ENCODE data around the gene PTGR3.

DNA sequence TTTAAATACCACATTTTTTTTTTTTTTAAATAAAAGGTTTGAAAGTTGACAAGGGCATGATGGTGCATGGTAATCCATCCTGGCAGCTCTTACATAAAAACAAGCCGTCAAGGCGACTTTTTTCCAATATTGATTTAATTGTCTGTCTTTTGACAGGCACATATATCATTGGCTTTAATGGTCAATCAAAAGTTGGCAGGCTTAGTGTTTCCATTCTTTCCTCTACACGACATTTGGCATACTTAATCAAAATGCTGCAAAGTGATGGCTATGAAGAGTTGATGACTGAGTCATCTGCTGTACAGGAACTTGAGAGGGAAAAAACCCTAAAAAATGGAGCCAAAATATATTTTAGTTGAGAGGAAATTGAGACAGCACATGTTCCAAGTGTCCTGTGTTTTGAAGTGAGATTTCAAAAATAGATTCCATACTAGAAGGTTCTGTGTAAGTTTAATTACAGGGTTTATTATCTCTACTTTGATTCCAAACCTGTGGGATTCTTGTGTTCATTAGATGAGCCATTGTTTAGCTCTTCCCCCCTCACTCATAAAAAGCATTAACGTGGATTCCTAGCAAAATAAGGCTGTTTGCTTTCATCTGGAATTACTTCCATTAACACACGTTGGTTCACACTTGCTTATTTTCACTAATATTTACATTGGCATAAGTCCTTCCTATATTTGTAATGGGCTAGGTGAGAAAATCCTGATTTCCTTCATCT, 4.8 kb upstream of the PTGR3 start:
- TF ChIP-seq, protein P1, sequence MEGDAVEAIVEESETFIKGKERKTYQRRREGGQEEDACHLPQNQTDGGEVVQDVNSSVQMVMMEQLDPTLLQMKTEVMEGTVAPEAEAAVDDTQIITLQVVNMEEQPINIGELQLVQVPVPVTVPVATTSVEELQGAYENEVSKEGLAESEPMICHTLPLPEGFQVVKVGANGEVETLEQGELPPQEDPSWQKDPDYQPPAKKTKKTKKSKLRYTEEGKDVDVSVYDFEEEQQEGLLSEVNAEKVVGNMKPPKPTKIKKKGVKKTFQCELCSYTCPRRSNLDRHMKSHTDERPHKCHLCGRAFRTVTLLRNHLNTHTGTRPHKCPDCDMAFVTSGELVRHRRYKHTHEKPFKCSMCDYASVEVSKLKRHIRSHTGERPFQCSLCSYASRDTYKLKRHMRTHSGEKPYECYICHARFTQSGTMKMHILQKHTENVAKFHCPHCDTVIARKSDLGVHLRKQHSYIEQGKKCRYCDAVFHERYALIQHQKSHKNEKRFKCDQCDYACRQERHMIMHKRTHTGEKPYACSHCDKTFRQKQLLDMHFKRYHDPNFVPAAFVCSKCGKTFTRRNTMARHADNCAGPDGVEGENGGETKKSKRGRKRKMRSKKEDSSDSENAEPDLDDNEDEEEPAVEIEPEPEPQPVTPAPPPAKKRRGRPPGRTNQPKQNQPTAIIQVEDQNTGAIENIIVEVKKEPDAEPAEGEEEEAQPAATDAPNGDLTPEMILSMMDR (IDR thresholded peaks at IDR 0.05) = no peak
- no peak for TF ChIP-seq POLR2A (IDR thresholded peaks at IDR 0.05)
